GM19395 (cell line): Measurements from ENCODE around the gene HDAC4.

Experiments used
- ATAC-seq: cut with Tn5 transposase; IDR thresholded peaks from one replicate; pipeline ENCODE4 v1.9.1; 2021; ENCODE audit warnings: mild to moderate bottlenecking, moderate library complexity; ENCODE audit not compliant: unreplicated experiment

Gene HDAC4

DNA sequence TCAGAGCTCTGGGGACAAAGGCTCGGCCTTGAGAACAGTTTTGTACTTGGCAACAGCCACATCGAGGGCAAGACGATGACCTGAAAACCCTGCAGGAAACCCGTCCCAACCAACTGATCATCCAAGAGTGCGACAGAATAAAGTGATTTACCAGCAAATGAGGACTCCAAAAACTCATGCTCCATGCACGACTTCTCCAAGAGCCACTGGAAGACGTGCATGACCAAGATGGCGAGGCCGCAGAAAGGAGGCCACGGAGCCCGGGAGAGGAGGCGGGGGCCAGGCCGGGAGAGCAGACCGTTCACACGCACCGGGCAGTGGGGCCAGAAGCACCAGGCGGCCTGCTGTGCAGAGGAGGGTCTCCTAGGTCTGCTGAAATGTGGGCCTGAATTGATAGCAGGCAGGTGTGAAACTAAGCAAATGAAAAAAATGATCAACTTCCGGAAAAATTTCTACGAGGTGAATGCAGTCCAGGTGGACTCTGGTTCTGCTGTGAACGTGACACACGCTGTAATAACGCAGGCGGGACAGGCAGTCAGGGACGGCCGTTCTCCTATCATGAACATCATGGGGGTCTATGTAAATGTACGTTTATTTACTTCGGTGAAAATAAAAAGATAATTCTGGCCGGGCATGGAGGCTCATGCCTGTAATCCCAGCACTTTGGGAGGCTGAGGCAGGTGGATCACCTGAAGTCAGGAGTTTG lies 252.2 kb downstream of the HDAC4 start:
- ATAC-seq, result no peak

DNA sequence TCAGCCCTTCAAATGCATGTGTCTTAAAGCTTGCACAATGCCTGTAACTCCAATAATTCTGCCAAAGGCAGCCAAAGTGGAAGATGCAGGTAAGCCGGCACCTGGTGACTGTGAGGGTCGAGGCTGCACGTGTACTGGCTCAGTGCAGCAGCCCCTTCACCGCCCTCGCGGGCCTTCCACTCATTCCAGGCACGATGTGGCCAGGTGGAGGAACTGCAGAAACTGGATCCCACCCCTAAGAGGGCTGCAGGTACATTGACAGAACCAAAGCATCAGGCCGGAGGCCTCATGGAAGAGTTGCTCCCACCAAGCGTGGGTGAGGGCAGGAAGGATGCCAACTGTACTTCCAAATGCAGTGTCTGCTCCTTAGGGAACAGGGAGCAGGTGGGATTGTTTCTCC lies 253.4 kb downstream of the HDAC4 start:
- ATAC-seq, result no peak

DNA sequence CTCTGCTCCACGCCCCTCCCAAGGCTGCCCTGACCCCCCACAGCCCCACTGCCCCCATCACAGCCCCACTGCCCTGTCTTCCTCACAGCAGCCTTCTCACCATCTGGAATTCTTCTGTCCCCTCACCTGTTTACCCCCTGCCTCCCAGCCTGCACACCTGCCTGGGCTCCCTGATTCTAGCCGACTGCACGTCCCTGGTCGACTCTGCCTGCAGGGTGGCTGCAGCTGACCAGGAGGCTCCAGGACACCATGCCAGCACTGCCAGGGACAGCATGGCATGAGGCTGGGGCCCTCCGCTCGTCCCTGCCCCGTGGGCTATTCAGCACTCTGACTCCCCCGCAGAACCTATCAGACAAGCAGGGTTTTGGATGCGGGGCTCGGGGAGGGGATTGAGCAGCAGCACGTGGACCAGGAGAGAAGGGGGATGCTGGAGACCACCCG lies 254.1 kb downstream of the HDAC4 start:
- ATAC-seq, result no peak

DNA sequence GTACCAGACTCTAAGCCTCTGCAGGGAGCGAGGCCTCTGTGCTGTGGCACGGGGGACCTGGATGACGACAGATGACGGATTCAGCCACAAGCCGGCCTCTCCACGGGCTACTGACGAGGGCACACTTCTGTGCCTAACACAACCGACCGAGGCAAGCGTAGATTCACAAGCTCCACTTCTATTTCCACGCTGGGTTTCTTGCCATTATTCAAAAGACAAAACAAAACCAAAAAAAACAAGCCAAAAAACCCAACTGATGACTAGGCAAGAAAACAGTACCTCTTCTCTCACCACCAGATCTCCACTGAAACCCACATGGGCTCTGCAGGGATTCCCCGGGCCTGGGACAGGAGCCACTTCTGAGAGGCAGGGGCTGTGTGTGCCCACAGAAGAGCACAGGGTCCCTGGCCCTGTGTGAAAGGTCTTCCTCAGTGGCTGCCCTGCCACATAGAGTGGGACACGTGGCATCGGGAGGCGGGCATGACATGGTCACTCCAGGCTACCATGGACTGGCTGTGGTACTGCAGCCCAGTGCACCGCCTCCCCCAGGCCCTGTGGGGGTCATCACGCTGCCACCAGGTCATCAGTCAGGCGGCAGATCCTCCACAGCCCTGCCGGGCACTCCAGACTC lies 254.7 kb downstream of the HDAC4 start:
- no peak for ATAC-seq

DNA sequence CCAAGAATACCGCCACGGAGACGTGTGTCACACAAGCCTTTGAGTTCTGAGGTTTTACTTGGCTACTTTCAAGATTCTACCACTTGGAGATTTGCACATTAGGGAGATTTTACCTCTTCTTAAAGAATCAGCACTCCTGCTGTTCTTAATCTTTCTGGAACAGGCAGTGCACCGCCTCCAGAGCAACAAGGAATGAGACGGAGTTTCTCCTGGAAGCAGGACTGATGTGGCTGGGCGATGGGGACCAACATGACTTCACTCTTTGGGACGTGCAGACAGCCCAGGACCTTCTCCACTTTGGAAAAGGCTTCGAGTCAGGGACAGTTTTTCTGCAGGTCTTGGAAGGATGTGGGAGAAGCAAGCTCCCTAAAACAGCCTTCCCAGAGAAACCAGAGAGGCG lies 255.2 kb downstream of the HDAC4 start:
- no peak for ATAC-seq

DNA sequence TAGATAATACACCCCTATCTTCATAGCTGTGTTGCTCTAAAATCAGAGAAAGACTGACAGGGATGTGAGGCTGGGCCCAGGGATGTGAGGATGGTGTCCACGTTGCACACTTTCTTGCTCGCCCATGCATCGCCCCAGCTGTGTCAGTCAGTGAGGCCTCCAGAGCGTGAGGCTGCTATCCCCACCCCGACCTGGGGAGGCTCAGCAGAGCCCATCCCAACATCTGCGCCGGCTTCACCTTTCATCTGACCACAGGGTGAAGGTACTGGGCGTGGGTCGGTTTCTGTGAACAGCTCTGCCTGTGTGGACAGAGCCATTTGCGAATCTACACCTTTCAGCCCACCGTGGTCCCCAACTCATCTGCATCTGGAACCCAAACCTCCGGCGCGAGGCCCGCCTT lies 255.7 kb downstream of the HDAC4 start:
- no peak for ATAC-seq

DNA sequence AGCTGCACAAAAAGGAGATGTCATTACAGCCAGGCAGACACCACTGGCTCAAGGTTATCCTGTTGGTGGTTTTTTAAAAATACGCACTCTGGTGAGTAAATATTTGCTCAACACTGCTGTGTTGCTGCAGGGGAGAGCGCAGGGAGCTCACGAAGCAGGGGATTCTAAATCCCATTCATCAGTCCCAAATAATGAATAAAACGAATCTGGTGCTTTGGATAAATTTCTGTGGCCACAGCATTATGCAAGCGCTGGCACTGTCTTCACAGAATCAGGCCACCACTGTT lies 256.2 kb downstream of the HDAC4 start:
- ATAC-seq, result no peak

DNA sequence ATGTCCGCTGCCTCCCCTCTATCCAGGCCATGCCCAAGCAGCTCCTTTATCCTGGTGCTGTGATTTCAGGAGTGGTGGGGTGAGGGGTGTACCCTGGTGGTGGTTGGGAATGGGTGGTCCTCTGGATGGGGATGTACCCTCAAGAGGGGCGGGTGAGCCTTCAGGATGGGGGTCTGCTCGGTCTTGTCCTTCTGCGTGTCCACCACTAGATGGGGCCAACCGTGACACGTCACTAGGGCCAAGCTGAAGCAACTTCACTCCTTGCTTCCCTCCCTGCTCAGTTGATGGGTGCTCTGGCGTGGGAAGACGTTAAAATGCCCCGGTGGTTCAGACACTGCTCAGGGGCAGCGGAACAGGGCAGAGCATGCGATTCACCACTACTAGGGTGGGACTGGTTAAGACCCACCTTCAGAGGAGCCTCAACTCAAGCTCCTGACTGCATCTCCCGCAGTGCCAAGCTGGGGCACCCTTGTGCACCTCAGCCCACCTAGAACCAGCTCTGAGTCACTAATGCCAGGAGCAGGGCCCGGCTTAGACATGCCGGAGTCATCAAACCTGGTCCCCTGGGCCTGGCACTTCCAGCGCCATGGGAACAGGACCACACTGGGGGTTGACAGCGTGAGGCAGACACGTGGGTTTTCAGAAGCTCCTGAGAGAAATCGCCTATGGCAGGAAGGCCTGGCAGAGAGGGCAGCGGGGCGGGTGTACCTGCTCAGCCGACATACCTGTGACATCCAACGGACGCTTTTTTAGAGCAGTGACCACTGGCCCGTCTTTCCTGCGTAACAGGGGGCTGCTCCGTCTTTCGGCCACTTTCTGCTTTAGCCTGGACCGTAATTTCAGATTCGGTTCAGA lies 256.7 kb downstream of the HDAC4 start:
- no peak for ATAC-seq

DNA sequence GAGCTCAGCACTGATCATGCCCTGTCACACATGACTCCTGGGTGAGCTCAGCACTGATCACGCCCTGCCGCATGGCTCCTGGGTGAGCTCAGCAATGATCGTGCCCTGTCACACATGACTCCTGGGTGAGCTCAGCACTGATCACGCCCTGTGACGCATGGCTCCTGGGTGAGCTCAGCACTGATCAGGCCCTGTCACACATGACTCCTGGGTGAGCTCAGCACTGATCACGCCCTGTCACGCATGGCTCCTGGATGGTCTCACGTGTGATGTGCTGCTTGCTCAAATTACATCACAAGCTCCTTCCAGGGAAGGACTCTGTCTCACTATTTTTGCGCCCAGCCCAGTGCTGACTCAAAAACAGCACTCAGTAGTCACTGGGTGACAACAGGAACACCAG lies 258.0 kb downstream of the HDAC4 start:
- no peak for ATAC-seq

DNA sequence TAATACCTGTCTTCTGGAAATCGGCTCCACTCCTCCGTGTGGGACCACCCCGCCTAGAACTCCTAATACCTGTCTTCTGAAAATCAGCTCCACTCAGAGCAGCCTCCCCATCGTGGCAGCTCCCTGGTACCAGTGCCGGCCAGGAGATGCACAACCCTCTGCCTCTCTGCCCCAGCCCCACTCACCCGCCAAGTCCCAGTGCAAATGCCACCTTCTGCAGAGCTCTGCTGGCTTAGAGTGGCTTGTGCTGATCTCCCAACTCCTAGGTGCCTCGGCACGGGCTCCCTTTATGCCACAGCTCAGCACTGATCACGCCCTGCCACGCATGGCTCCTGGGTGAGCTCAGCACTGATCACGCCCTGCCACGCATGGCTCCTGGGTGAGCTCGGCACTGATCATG lies 258.5 kb downstream of the HDAC4 start:
- no peak for ATAC-seq

DNA sequence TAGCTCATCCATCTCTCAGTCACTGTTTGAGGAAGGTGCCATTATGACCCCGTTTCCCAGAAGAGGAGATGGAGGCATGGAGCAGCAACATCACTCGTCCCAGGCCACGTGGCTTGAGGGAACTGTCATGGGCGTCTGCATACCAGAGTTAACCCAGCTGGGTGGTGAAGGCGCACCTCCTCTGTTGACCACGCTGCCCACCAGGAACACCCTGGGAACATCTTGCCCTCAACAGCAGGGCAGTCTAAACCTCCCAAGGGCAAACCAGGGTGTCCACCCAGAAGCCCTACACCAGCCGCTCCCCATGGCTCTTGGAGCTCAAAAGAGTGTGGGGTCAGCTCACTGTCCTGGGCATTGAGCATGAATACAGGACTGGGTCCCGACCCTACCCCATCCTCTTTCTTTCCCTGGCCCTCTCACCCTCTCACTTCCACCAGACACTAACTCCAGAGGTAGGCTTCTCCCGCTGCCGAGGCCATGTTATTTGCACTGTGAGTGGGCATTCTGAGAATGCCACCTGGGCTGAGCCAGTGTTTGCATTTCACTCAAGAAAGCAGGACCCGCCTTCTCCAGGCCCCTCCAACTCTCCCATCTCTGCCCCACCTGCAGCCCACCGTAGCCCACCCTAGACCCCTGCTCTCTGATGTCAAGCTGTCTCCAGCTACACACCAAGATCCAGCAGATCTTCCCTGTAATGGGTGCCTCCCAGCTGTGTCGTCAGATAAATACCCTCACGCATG lies 259.6 kb downstream of the HDAC4 start:
- no peak for ATAC-seq

DNA sequence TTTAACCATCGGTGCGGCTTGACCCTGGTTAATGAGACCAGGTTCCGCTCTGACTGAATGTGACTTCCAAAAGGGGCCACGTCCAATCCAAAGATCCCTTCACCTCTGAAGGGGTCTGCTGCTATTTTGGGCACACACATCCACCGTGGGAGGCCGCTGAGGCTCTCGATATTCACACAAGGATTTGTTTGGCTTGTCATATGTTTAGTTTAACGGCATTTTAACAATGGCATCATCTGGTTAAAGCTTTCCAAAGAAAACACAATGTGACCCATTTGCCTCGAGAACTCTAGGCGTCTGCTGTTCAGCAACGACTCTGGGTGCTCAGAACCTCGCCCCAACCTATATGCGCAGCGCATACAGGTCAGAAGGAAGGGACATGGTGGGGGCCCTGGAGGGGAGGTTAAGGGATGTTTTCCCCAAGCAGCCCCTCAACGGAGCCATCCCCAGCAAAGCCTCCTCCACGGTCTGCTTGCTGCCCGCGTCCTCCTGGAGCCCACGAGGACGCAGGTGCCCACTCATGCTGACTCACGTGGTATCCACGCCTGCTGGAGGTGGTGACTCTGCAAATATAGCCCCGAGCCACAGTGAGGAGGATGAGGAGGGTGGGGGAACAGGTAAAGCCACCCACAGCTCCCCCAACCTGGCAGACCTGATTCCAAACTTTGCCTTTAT lies 260.3 kb downstream of the HDAC4 start:
- no peak for ATAC-seq

DNA sequence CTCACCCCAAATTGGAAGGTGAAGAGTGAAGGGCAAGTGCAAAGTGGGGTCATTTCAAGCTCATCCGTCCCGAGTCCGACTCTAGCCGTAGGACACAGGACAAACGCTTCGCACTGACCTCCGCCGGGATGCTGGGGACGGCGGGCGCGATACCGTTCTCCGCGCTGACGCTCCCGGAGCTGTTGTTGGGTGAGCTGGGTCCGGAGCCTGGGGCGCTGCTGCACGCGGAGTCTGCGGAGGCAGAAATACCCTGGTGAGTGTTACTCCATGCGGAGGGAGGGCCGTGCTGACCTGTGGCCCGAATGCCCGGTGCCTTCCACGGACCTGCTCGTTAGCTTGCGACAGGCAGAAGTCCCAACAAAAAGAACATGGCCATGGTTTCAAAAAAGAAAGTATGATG lies 261.3 kb downstream of the HDAC4 start:
- ATAC-seq, result no peak

DNA sequence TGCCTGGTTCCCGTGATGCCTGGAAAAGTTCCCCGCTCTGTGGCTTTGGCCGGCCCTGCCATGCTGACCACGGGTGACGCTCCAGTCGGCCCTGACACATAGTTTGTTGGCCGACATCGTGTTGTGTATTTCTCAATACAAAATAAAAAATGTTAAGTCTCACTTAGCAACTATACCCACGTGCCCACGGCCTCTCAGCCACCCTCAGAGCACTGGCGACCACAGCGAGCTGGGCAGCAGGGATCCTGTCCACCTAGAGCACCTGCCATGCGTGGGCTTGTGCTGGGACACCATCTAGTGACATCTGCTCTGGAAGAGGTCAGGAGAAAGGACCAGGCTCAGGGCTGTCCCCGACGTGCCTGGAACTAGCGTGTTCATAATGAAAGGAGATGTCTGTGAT lies 261.7 kb downstream of the HDAC4 start:
- ATAC-seq, result no peak

DNA sequence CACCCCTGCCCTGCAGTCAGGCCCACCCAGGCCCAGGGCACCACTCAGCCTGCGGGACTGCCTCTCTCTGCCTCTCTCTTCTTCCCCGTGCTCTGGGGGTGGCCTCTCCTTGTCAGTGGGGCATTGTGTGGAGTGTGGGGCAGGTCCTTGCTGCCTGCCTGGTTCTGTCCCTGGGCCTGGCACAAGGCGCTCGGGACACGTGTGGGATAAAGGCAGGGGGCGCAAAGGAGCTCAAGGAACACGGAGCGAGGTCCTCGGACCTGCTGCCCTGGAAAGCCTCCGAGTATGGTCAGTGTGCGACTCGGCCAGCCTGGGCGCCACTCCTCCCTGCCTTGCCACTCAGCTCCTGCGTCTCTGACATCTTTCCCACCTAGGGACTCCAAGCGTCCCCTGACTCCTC lies 262.2 kb downstream of the HDAC4 start:
- no peak for ATAC-seq

DNA sequence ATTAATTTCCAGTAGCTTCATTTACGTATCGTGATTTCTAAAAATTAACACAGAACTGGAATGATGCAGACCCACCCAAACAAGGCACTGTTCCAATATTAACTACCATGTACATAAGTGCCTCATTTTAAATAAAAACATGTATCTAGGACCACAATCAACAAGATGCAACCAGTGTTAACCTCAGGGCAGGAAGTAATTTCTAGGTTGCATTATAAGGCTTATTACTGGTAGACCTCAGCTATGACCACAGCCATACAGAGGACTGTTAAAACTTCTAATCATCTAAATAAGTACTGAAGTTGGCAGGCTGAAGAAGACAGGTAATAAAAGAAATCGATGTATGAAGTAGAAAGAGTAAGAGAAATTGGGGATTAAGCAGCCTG lies 262.9 kb downstream of the HDAC4 start:
- ATAC-seq, result no peak

DNA sequence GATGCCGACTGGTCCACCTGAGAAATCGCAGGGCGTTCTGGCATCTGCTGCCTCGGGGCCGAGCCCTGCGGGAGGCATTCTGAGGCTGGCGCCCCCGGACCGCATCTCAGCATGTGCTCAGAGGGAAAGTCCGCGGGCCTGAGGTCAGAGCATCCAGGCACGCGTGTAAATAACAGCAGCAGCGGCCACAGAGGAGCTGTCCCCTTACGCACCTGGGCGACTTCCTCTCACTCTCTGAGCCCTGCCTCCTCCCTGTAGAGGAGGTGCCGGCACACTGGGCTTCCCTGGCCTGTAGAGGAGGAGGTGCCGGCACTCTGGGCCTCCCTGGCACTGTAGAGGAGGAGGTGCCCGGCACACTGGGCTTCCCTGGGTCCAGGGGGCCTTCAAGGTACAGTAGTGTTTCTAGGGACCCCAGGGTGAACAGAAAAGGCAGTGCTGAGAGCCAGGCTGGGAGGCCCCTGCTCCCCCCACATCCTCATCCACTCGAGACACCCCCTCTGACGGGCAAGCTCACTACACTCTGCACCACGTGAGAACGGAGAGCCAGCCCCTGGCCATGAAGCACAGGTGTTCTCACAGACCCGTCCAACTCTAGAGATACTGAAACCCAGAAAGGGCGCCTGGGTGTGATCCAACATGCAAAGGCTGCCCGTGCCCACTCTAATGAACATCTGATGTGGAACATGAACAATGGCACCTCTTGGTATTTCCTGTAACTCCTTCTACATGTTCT lies 263.5 kb downstream of the HDAC4 start:
- ATAC-seq, result no peak

DNA sequence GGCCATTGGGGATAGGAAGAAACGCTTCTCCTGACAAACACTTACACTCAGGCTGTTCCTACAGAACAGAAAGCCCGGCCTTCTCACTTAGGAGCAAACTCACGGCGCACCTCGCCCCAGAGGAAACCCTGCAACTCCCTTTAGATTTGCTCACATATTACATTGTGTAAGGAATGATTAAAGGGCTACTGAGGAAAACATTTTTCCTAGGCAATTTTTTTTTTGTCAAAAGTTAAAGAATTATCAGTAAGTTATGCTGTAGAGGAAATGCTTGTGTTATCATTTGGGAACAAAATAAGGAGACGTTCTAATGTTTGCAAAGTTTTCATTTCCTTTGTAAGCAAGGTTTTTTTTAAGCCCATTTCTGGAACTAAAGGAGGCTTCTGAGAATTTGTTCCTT lies 264.1 kb downstream of the HDAC4 start:
- no peak for ATAC-seq

DNA sequence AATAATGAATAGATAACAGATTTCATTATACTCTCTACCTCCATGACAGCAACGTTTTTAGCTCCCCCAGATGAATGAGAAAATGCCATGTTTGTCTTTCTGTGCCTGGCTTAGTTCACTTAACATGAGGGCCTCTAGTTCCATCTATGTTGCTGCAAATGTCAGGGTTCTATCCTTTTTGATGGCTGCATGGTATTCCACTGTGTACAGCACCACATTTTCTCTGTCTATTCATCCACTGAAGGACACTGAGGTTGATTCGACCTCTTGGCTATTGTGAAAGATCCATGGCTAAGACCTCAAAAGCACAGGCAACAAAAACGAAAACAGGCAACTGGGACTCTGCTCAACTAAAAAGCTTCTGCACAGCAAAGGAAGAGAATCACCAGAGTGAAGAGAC lies 264.6 kb downstream of the HDAC4 start:
- ATAC-seq, result no peak

DNA sequence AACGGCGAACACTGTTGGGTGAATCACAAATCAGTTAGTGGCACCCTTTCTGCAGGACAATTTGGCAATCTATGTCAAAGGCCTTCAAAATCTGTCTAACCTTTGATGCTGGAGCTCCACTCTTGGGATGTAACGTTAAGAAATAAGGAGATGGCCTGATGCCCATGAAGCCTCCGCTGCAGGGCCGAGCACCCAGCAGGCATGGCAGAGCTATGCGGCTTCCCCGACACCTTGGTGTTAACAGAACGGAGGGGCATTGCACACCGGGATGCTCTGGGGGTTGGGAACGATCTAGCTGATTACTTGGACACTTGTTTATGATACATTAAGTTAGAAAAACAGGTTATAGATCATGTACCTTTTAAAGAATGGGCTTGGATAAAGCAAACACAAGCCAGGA lies 265.3 kb downstream of the HDAC4 start:
- no peak for ATAC-seq
